SH-SY5Y (cell line): ENCODE data around the gene CLSTN2.

ENCODE experiments used
- GATA2 ChIP-seq: IDR thresholded peaks from 2 replicates; pipeline ENCODE4 v1.6.1; 2011; ENCODE audit warnings: mild to moderate bottlenecking, low read depth, low read length
- GATA3 ChIP-seq: IDR thresholded peaks from 2 replicates; pipeline ENCODE4 v1.6.1; 2011; ENCODE audit warnings: low read depth, mild to moderate bottlenecking, low read length, moderate library complexity

DNA sequence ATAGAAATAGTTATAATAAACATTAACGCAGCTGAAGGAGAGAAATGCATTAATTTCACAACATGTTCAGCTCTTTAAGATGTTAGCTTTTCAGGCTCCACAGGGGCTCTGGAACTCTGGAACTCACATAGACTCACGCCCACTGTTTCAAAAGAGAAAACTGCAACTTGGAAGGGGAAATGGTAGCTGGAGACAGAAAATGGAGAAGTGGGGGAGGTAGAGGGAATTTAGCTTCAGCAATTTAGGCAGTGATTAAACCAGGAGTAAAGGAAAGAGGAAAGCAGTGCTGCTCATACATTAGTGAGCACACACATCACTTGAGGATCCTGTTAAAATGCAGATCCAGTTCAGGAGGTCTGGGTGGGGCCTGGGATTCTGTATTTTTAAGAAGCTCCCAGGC lies 468.1 kb downstream of the CLSTN2 start:
- TF ChIP-seq GATA2 (no peak), GATA3 (no peak)
